GM19035 (cell line): ENCODE measurements around the gene GMPR2.

Experiments used
- ATAC-seq: cut with Tn5 transposase; IDR thresholded peaks from one replicate; pipeline ENCODE4 v1.9.1; 2021; ENCODE audit not compliant: unreplicated experiment

The GMPR2 gene

GRCh38 chr14:24250354-24250753, 17.6 kb downstream of the GMPR2 start:
- ATAC-seq = no peak

- ATAC-seq = no peak
These were observed 19.2 kb downstream of the GMPR2 start for GRCh38 chr14:24251880-24252288.

GRCh38 chr14:24252289-24253124, 19.8 kb downstream of the GMPR2 start:
- no peak for ATAC-seq

GRCh38 chr14:24253936-24254335, 21.2 kb downstream of the GMPR2 start:
- no peak for ATAC-seq

- ATAC-seq = no peak
These were observed 22.1 kb downstream of the GMPR2 start for GRCh38 chr14:24254630-24255392.

- ATAC-seq = no peak
These were observed 22.7 kb downstream of the GMPR2 start for GRCh38 chr14:24255438-24255837.

- ATAC-seq = no peak
These were observed 23.4 kb downstream of the GMPR2 start for GRCh38 chr14:24255931-24256711.

GRCh38 chr14:24256960-24257359, 24.2 kb downstream of the GMPR2 start:
- ATAC-seq = no peak

- ATAC-seq = no peak
These were observed 25.4 kb downstream of the GMPR2 start for GRCh38 chr14:24258119-24258518.

- no peak for ATAC-seq
These were observed 26.0 kb downstream of the GMPR2 start for GRCh38 chr14:24258548-24259265.

GRCh38 chr14:24259282-24260025, 26.7 kb downstream of the GMPR2 start:
- ATAC-seq = no peak

- no peak for ATAC-seq
These were observed 27.5 kb downstream of the GMPR2 start for GRCh38 chr14:24260026-24260779.

GRCh38 chr14:24260780-24261157, 28.0 kb downstream of the GMPR2 start:
- no peak for ATAC-seq

- ATAC-seq = no peak
These were observed 28.7 kb downstream of the GMPR2 start for GRCh38 chr14:24261256-24261968.

GRCh38 chr14:24261969-24262327, 29.2 kb downstream of the GMPR2 start:
- no peak for ATAC-seq

GRCh38 chr14:24262821-24263733, 30.3 kb downstream of the GMPR2 start, which contains the start of gene TGM1:
Gene TGM1 (minus strand): TSS chr14:24263177. CDS start chr14:24262352, 825 bp downstream.
- no peak for ATAC-seq

GRCh38 chr14:24263848-24264247, 31.1 kb downstream of the GMPR2 start:
- ATAC-seq = no peak

GRCh38 chr14:24264298-24264697, 31.6 kb downstream of the GMPR2 start:
- ATAC-seq = no peak
